HG02642 (cell line): ENCODE results near the gene MRPL2.
A peak's percentile ranks its signal among the peaks of the same experiment; 100 is the strongest.

Experiments used
- ATAC-seq: cut with Tn5 transposase; IDR thresholded peaks from one replicate; pipeline ENCODE4 v1.9.1; 2021; ENCODE audit warnings: mild to moderate bottlenecking; ENCODE audit not compliant: unreplicated experiment, poor library complexity

The MRPL2 gene

GRCh38 chr6:43059168-43060033 is at the start of gene MRPL2, which contains the start of gene KLC4:
Gene MRPL2 (minus strand): TSS chr6:43059434. CDS start chr6:43059381, 53 bp downstream.
Gene KLC4 (plus strand): TSS chr6:43059631. CDS start chr6:43061336, 1,705 bp downstream.
- ATAC-seq = peak; percentile 85

DNA sequence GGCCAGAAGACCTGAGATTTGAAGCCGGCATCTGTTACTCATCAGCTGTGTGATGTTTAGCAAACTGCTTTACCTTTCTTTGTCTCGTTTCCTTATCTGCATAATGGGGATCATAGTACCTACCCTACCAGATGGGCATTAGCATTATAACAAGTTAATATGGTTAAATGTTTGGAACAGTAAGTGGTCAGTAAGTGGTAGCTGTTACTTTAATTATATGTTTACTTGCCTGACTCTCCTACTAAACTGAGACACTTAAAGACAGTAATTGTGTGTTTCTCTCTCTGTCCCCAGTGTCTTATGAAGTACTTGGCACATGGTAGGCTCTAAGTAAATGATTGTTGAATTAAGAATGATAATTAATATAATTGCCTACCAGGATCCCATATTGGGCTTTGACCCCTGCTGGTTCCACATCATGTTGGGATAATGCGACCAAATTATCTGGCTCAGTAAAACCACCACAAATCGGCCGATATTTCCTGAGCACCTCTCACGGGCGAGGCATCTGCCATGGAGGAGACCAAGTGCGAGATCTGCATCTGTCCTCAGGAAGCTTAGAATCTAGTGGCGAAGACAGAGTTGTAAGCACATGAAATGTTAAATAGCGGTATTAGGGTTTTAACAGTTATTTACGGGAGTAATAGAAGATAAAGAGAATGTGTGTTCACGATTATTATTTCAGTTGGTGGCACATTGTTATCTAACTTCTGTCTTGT is 48.3 kb upstream of the MRPL2 start:
- no peak for ATAC-seq

- ATAC-seq = no peak
Observed at GRCh38 chr6:43105538-43106222, 46.4 kb upstream of the MRPL2 start.

- ATAC-seq = no peak
Observed at GRCh38 chr6:43103253-43103876, 44.1 kb upstream of the MRPL2 start.

DNA sequence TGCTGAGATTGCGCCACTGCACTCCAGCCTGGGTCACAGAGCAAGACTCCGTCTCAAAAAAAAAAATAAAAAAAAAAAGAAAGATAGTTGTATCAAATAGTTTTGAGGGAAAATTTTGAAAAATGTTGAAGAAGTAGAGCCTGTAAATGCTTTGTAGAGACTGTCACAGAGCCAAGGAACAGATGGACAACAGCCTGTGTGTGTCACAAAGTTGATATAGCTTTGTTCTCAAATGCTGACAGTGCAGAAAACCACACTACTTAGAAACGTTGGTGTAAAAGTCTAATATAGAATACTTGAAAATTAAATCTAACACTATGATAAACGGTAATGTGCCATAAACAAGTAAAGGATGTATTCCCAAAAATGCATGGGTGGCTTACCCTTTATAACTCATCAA is 42.3 kb upstream of the MRPL2 start:
- ATAC-seq = no peak

- ATAC-seq = no peak
Observed at GRCh38 chr6:43097502-43097901, 38.3 kb upstream of the MRPL2 start.

DNA sequence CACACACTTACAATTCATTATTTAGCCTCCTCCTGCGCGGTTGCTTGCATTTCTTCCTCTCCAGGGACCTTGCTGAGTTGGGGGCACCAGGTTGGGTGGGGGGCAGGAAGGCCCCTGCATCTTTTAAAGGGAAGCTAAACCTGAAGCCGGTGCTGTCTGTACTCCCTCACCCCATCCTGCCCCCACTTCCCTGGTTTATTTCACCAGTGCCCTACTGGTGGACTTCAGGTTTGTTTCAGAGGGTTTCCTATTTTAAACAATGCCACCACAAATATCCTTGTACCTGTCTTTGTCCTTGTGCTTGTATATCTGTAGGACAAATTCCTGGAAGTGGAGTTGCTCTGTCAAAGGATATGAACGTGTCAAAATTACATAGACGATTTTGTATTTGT is 37.9 kb upstream of the MRPL2 start:
- no peak for ATAC-seq

DNA sequence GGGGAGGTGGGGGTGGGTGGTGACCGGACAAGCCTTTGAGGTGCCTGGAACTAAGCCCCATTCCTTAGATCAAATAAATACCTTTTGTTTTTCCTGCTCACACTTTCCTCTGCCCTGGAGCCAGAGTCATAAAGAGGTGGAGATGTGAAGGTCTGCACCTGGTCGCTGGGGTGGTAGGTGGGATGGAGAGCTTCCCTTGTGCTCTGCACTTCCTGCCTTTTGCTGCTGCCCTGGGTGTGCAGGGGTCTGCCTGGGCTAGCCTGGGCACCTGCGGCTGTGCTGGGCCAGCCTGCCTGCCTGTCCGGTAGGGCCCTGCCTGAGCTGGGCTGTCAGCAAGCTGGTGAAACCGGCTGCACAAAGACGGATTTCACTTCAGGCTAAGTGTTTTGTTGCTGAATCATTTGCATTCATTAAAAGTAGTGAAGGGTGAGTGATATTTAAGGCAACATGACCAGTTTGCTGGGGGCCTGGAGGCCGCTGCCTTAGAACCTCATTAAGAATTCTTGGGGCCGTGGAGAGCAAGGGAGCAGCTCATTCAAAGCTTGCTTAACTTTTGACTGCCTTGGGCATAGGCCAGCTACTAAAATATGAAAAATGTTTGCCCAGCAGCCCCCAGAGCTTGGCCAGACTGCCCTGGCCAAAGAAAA is 37.3 kb upstream of the MRPL2 start:
- no peak for ATAC-seq

GRCh38 chr6:43095939-43096338 is 36.7 kb upstream of the MRPL2 start:
- ATAC-seq = no peak

- no peak for ATAC-seq
Observed at GRCh38 chr6:43093436-43094289, 34.4 kb upstream of the MRPL2 start.

DNA sequence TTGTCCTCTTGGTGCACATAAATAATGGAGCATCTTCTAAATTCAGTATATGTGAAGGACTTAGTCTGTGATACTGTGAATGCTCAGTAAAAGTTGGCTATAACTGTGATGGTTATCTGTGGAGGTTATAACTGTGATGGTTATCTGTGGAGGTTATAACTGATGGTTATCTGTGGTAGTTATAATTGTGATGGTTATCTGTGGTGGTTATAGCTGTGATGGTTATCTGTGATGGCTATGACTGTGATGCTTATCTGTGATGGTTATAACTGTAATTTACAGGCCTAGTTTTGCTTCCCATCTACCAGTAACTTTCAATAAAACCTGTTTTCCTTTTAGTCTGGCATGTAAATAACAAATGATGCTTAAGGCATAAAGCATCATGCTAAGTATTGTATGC is 33.4 kb upstream of the MRPL2 start:
- no peak for ATAC-seq

DNA sequence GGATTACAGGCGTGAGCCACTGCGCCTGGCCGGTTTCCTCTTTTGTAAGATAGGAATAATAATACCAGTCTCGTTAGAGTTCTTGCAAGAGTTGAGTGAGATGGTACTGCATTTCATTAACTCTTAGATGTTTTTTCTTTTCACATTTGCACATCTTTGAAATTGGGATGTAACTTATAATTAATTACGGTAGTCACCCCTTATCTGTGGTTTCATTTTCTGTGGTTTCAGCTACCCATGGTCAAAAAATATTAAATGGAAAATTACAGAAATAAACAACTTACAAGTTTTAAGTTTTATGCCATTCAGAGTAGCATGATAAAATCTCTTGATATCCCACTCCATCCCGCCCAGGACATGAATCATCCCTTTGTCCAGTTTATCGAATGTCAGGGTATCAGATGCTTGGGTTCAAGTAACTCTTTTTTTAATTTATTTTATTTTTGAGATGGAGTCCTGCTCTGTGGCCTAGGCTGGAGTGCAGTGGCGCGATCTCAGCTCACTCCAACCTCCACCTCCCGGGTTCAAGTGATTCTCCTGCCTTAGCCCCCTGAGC is 32.3 kb upstream of the MRPL2 start:
- no peak for ATAC-seq

DNA sequence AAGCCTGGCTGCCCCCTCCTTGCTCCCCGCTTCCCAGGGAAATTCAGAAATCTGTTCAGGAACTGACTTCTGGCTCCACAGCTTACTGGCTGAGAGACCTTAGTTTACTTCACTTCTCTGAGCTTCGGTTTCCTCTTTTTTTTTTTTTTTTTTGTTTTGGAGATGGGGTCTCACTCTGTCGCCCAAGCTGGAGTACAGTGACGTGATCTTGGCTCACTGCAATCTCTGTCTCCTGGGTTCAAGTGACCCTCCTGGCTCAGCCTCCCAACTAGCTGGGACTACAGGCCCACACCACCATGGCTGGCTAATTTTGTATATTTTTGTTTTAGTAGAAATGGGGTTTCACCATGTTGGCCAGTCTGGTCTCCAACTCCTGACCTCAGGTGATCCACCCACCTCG is 31.8 kb upstream of the MRPL2 start:
- ATAC-seq = no peak

DNA sequence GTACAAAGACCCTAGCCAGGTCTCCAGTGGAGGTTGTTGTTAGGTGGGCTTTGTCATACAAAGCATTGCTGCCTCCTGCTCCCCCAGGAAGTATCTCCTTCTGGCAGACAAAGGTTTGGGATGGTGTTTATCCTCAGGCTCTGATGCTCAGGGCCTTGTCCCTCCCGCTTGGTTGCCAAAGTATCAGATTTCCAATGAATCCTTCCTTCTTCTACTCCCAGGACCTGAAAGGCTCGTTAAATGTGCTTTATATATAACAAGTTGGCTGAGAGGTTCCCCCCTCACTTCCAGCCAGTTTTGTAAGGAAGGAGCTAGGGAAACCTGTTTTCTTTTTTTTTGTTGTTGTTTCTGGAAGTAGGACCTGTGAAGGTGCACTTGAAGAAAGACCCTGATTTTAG is 31.3 kb upstream of the MRPL2 start:
- ATAC-seq = no peak

DNA sequence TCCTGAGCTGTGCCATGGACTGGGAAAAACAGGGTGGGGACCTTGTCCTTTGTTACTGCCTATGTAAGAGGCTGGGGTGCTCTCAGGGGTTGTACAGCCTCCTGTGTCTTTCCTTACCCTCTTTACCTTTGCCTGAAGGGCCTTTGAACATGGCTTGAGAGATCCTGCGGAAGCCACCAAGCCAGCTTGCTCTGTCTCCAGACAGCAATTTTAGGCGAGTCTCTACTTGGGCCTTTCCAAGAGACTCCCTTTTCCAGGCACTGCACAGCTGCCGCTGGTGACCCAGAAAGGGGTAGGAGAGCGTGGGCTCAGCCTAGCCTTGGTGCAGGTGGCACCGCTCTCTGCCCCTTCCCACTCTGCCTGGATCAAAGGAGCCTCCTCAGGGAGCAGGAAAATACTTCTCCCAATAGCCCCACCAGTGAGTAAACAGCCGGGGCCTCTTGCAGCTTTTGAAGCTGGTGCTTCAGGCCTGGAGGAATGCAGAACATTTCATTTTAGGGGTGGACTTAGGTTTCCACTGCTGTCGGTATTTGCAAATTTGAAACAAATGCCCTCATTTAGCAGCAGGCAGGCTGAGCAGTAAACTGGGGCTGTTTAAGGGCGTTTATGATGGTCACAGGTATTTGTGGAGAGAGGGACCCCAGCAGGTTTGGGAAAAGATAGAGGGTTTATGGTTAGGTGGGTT is 30.8 kb upstream of the MRPL2 start:
- no peak for ATAC-seq

DNA sequence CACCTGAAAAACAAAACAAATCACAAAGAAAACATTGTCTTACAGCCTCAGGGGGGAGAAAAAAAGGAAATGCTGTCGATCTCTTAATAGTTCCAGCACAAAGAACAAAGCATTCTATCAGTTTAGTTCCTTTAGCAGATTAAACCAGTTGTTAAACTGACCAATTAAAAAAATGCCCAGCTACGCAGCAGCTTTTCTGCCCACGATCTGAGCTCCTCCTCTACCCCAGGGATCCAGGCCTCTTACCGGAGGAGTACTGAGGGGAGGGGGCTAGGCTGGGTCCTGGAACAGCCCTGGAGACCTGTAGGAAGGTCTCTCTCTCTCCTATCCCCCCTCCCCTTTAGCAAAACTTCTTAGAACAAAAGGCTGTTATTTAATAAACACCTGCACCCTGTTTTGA is 30.2 kb upstream of the MRPL2 start:
- ATAC-seq = no peak

DNA sequence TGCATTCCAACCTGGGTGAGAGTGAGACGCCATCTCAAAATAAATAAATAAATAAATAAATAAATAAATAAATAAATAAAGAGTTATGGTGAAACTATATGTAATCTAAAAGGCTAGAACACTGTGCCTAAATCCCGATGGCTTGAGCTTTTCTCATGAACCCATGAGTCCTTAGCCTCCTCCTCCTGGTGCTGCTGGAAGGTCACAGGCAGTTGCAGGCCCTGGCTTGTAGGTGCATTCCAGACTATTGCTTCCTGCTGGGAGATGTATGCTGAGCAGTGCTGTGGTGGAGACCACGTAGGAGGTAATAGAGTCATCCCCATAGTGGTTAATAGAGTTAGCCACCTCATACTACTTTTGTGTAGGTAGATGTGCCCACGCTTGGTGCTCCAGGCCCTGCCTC is 29.4 kb upstream of the MRPL2 start:
- no peak for ATAC-seq

GRCh38 chr6:43086022-43086658 is 26.9 kb upstream of the MRPL2 start:
- ATAC-seq = no peak
